H1 (cell line): Measurements from ENCODE around the gene CNR1. TPM values are rescaled to one million over a fixed set of nuclear protein-coding genes. Genes with fewer than 3 reads are reported as not detected.

Experiments
- CTCF ChIA-PET: fragments of 300-600 bp; sonication (Branson Sonifier 250); formaldehyde crosslinking; loops from one replicate; lab custom pipeline; 2021; ENCODE audit not compliant: partially characterized antibody; lab: Charles Lee
- POLR2A ChIA-PET: fragments of 300-600 bp; sonication (Branson Sonifier 250); formaldehyde crosslinking; loops from one replicate; lab custom pipeline; 2021; ENCODE audit warnings: inconsistent platforms; ENCODE audit not compliant: partially characterized antibody; lab: Charles Lee
- DNase-seq, 2 experiments: peaks; one replicate each; pipeline versions ENCODE4 v3.0.0 to v3.0.0-alpha.2; 2010 to 2022; ENCODE audit warnings: low spot score in 2 of 2, low read depth in 1 of 2, mixed read lengths in 1 of 2
- FAIRE-seq: peaks from 2 replicates; lab custom pipeline; 2011; peaks lifted over from hg19 to GRCh38; lab: Jason Lieb, UNC
- H2AFZ ChIP-seq: 2 replicates; pipeline ENCODE4 v1.8.1; 2012; ENCODE audit warnings: low read length, inconsistent platforms
- H2AK5ac ChIP-seq: 2 replicates; pipeline ENCODE4 v1.6.1; 2013; ENCODE audit warnings: low read depth, low read length
- H2BK120ac ChIP-seq: replicated peaks from 2 replicates; pipeline ENCODE3; 2013; ENCODE audit warnings: low read depth, low read length, inconsistent platforms
- H2BK12ac ChIP-seq: 2 replicates; pipeline ENCODE4 v1.6.1; 2013; ENCODE audit warnings: low read depth, low read length
- H2BK15ac ChIP-seq: 2 replicates; pipeline ENCODE4 v1.6.1; 2013; ENCODE audit warnings: low read length
- H2BK20ac ChIP-seq: 2 replicates; pipeline ENCODE4 v1.6.1; 2013; ENCODE audit warnings: low read length
- H2BK5ac ChIP-seq: 2 replicates; pipeline ENCODE4 v1.6.1; 2013; ENCODE audit warnings: low read depth, low read length
- H3K14ac ChIP-seq: 2 replicates; pipeline ENCODE4 v1.6.1; 2013; ENCODE audit warnings: inconsistent platforms; ENCODE audit not compliant: insufficient read length
- H3K18ac ChIP-seq: 2 replicates; pipeline ENCODE4 v1.6.1; 2013; ENCODE audit warnings: low read length; ENCODE audit errors: extremely low read depth
- H3K23ac ChIP-seq: 2 replicates; pipeline ENCODE4 v1.6.1; 2013; ENCODE audit warnings: inconsistent platforms; ENCODE audit not compliant: insufficient read length
- H3K23me2 ChIP-seq: 2 replicates; pipeline ENCODE4 v1.6.1; 2013; ENCODE audit warnings: low read depth, low read length
- H3K27ac ChIP-seq: 2 replicates; pipeline ENCODE4 v1.6.1; 2011; ENCODE audit warnings: low read depth, low read length, inconsistent platforms
- H3K27me3 ChIP-seq, 4 experiments: replicated peaks in 1 of 4; 1 replicate in 1 of 4; 2 replicates in 3 of 4; pipeline versions ENCODE4 v1.6.1 to v1.8.1; 2011 to 2013; ENCODE audit warnings: low read length in 3 of 4, mild to moderate bottlenecking in 3 of 4, inconsistent platforms in 2 of 4, mixed read lengths in 2 of 4, moderate library complexity in 1 of 4; ENCODE audit not compliant: control insufficient read depth in 3 of 4, insufficient read depth in 3 of 4; ENCODE audit errors: extremely low read depth in 1 of 4
- H3K36me3 ChIP-seq, 4 experiments: 2 replicates each; pipeline versions ENCODE4 v1.6.1 to v1.8.1; 2011 to 2013; ENCODE audit warnings: mild to moderate bottlenecking in 4 of 4, low read length in 3 of 4, moderate library complexity in 2 of 4, control low read depth in 1 of 4, inconsistent platforms in 1 of 4; ENCODE audit not compliant: insufficient read depth in 4 of 4, control insufficient read depth in 2 of 4
- H3K4ac ChIP-seq: replicated peaks from 2 replicates; pipeline ENCODE3; 2013; ENCODE audit warnings: low read length, low read depth, mixed read lengths, inconsistent platforms; ENCODE audit not compliant: insufficient read length
- H3K4me1 ChIP-seq, 4 experiments: replicated peaks in 1 of 4; 1 replicate in 1 of 4; 2 replicates in 3 of 4; pipeline versions ENCODE4 v1.6.1 to v1.8.1; 2011 to 2013; ENCODE audit warnings: low read length in 3 of 4, inconsistent platforms in 2 of 4, mixed read lengths in 1 of 4; ENCODE audit not compliant: insufficient read depth in 4 of 4, control insufficient read depth in 3 of 4
- H3K4me2 ChIP-seq, 2 experiments: 2 replicates each; pipeline versions ENCODE4 v1.6.1 to v1.8.1; 2011 to 2013; ENCODE audit warnings: low read depth in 2 of 2, low read length in 2 of 2, control low read depth in 1 of 2, inconsistent platforms in 1 of 2, mild to moderate bottlenecking in 1 of 2; ENCODE audit not compliant: insufficient read depth in 1 of 2
- H3K4me3 ChIP-seq, 4 experiments: fragments of 200-600, 300-600 bp in 1 of 4; sonication (generic), shearing (Covaris generic), sonication (Bioruptor Twin) in 1 of 4; 2 replicates each; pipeline versions ENCODE4 v1.5.1 to v1.8.1; 2011 to 2016; ENCODE audit warnings: low read length in 4 of 4, low read depth in 3 of 4, control low read depth in 2 of 4, inconsistent platforms in 2 of 4, mild to moderate bottlenecking in 2 of 4, mixed read lengths in 1 of 4, moderate library complexity in 1 of 4; ENCODE audit not compliant: insufficient read depth in 2 of 4; ENCODE audit errors: extremely low read depth in 1 of 4
- H3K56ac ChIP-seq: replicated peaks from 2 replicates; pipeline ENCODE3; 2013; ENCODE audit warnings: low read depth, mild to moderate bottlenecking, mixed read lengths, low read length, inconsistent platforms; ENCODE audit not compliant: insufficient read length
- H3K79me1 ChIP-seq: 2 replicates; pipeline ENCODE4 v1.6.1; 2013; ENCODE audit warnings: low read depth, low read length, control low read depth
- H3K79me2 ChIP-seq, 2 experiments: 2 replicates each; pipeline versions ENCODE4 v1.6.1 to v1.8.1; 2012 to 2013; ENCODE audit warnings: low read length in 2 of 2, mild to moderate bottlenecking in 2 of 2, inconsistent platforms in 1 of 2; ENCODE audit not compliant: insufficient read depth in 2 of 2, control insufficient read depth in 1 of 2
- H3K9ac ChIP-seq, 4 experiments: replicated peaks in 1 of 4; 1 replicate in 1 of 4; 2 replicates in 3 of 4; pipeline versions ENCODE4 v1.6.1 to v1.8.1; 2011 to 2013; ENCODE audit warnings: low read depth in 3 of 4, low read length in 3 of 4, control low read depth in 2 of 4, mild to moderate bottlenecking in 2 of 4, moderate library complexity in 2 of 4, inconsistent platforms in 1 of 4; ENCODE audit errors: extremely low read depth in 1 of 4
- H3K9me3 ChIP-seq, 2 experiments: 2 replicates each; pipeline versions ENCODE4 v1.6.1 to v1.8.1; 2012 to 2013; ENCODE audit warnings: mild to moderate bottlenecking in 2 of 2, moderate library complexity in 2 of 2, control low read depth in 1 of 2, inconsistent platforms in 1 of 2, low read depth in 1 of 2, low read length in 1 of 2, mixed read lengths in 1 of 2; ENCODE audit not compliant: insufficient read depth in 2 of 2
- H4K20me1 ChIP-seq, 2 experiments: replicated peaks in 1 of 2; 2 replicates each; pipeline versions ENCODE3 to v1.8.1; 2011 to 2013; ENCODE audit warnings: inconsistent platforms in 2 of 2, low read length in 2 of 2, mild to moderate bottlenecking in 1 of 2; ENCODE audit not compliant: insufficient read depth in 2 of 2, control insufficient read depth in 1 of 2
- H4K5ac ChIP-seq: 2 replicates; pipeline ENCODE4 v1.6.1; 2013; ENCODE audit warnings: low read length, low read depth, mixed read lengths, inconsistent platforms; ENCODE audit not compliant: insufficient read length
- H4K8ac ChIP-seq: 2 replicates; pipeline ENCODE4 v1.8.0; 2013; ENCODE audit warnings: mild to moderate bottlenecking, moderate library complexity, low read length, inconsistent platforms; ENCODE audit not compliant: insufficient read depth; ENCODE audit errors: extremely low read depth
- H4K91ac ChIP-seq: replicated peaks from 2 replicates; pipeline ENCODE3; 2013; ENCODE audit warnings: low read length, mixed read lengths, inconsistent platforms; ENCODE audit not compliant: insufficient read length
- ATF2 ChIP-seq: IDR thresholded peaks from 2 replicates; pipeline ENCODE4 v1.6.1; 2012; ENCODE audit warnings: low read length, inconsistent platforms
- CHD1 ChIP-seq: IDR thresholded peaks from 2 replicates; pipeline ENCODE4 v1.6.1; 2012; ENCODE audit warnings: low read depth, low read length, improper control_type of control experiment
- CTCF ChIP-seq, 3 experiments: IDR thresholded peaks; 1 replicate in 2 of 3; 2 replicates in 1 of 3; pipeline versions ENCODE4 v1.5.1 to v1.6.1; 2011; ENCODE audit warnings: low read length in 3 of 3, mild to moderate bottlenecking in 3 of 3, inconsistent platforms in 2 of 3, low read depth in 1 of 3, moderate library complexity in 1 of 3; ENCODE audit not compliant: insufficient read depth in 1 of 3; ENCODE audit errors: control extremely low read depth in 1 of 3
- GABPA ChIP-seq: IDR thresholded peaks from 2 replicates; pipeline ENCODE4 v1.6.1; 2011; ENCODE audit warnings: mild to moderate bottlenecking, low read length, moderate library complexity, borderline replicate concordance; ENCODE audit not compliant: insufficient read depth
- MAX ChIP-seq: IDR thresholded peaks from 2 replicates; pipeline ENCODE4 v1.6.1; 2012; ENCODE audit warnings: inconsistent platforms
- PHF8 ChIP-seq: fragments of 200-600 bp; sonication (generic); conservative IDR thresholded peaks from 2 replicates; pipeline ENCODE4 v1.7.1; 2012; ENCODE audit warnings: low read depth, mild to moderate bottlenecking, inconsistent platforms, low read length, moderate library complexity
- USF2 ChIP-seq: IDR thresholded peaks from 2 replicates; pipeline ENCODE4 v1.6.1; 2011; ENCODE audit warnings: low read length, improper control_type of control experiment
- WGBS, 2 experiments: shearing (Covaris generic) in 1 of 2; methylation state at CpG; one replicate each; pipeline versions ENCODE4 v1.1.6 to v1.1.7; 2013 to 2015; ENCODE audit warnings: low lambda C conversion rate in 2 of 2, mixed read lengths in 2 of 2, inconsistent platforms in 1 of 2, low coverage in 1 of 2, missing lambda C conversion rate in 1 of 2; ENCODE audit not compliant: insufficient replicate concordance in 2 of 2, insufficient coverage in 1 of 2, insufficient read length in 1 of 2; ENCODE audit errors: extremely low coverage in 1 of 2, missing lambda C conversion rate in 1 of 2; 5-methylcytosine and 5-hydroxymethylcytosine counted together
- polyA plus RNA-seq, 7 experiments: library from polyadenylated mRNA; depleted of rRNA in 3 of 7; stranded (reverse) in 5 of 7; unstranded in 2 of 7; fragments of >200 nt in 5 of 7; fragments of 200-250 nt in 2 of 7; gene quantifications; 1 replicate in 5 of 7; 2 replicates in 1 of 7; 4 replicates in 1 of 7; pipeline versions ENCODE4 v1.2.1 to v1.2.3, GENCODE V29; 2011 to 2013; ENCODE audit warnings: missing spikeins in 2 of 7, mixed read lengths in 2 of 7
- total RNA-seq: library from RNA; stranded (reverse); fragmentation: NEBNext Ultra II Directional; extraction: Animal tissue kit (Norgen Biotek cat#: 25700); gene quantifications from 2 replicates; pipeline ENCODE4 v1.2.1, GENCODE V29; 2021

CNR1 gene
- total and polyA plus RNA-seq, 2 of the 8 experiments (the other 6 are each of a cell fraction or from before 2014, with no cell fraction given) = 0.83 to 3.1 TPM

- no peak overlapping the region; a peak in 1 of 4 replicates for H3K4me2 ChIP-seq
- H3K79me2 ChIP-seq = no peaks in the 10 kb centered on the region
- H2BK120ac ChIP-seq = no peak overlapping the region
- POLR2A ChIA-PET = no interaction called here
- H4K20me1 ChIP-seq = no peaks in the 10 kb centered on the region
- H4K91ac ChIP-seq = no peak overlapping the region
- H2BK5ac ChIP-seq = no peak overlapping the region
- no peak overlapping the region for H2AK5ac ChIP-seq
- no peak overlapping the region for H4K5ac ChIP-seq
- no peak overlapping the region for H2BK15ac ChIP-seq
- CTCF ChIA-PET = interaction anchor here (0.6 kb wide), 1 partner anchor 1802 kb away, joined by 3 read pairs; no protein-coding TSS in a partner anchor
- DNase-seq (no peak), FAIRE-seq (no peak)
- no peak overlapping the region for H3K23ac ChIP-seq
- H3K27me3 ChIP-seq = no peaks in the 10 kb centered on the region
- peaks cover 0 to 3% (median 0%) of the 10 kb centered on the region in 4 experiments; a peak in 2 of 7 replicates for H3K4me1 ChIP-seq
- H4K8ac ChIP-seq = no peak overlapping the region
- no peak overlapping the region for H2BK20ac ChIP-seq
- no peaks in the 10 kb centered on the region for H3K9me3 ChIP-seq
- no peak overlapping the region for H3K4me3 ChIP-seq
- WGBS, 2 experiments = 72% methylated on average over 2 of the region's 2 CpGs; no CpG with 5 or more reads in 1 of the 2 experiments
- H3K9ac ChIP-seq = no peak overlapping the region
- no peaks in the 10 kb centered on the region for H3K79me1 ChIP-seq
- no peak overlapping the region for H3K18ac ChIP-seq
- no peak overlapping the region for H3K56ac ChIP-seq
- H3K27ac ChIP-seq = no peak overlapping the region
- no peaks in the 10 kb centered on the region for H3K23me2 ChIP-seq
- no peak overlapping the region for H2BK12ac ChIP-seq
- no peak overlapping the region for H3K4ac ChIP-seq
- no peak overlapping the region for H2AFZ ChIP-seq
- H3K14ac ChIP-seq = no peak overlapping the region
- no peaks in the 10 kb centered on the region for H3K36me3 ChIP-seq
- TF ChIP-seq ATF2 = no peak
- no peak for TF ChIP-seq USF2
- TF ChIP-seq PHF8 = no peak
- TF ChIP-seq CTCF (IDR thresholded peaks at IDR 0.05; ENCODE audit: control extremely low read depth in 1 of 3, insufficient read depth in 1 of 3, low read depth in 1 of 3, low read length in 3 of 3) = no peak
- no peak for TF ChIP-seq MAX
- no peak for TF ChIP-seq GABPA
- no peak for TF ChIP-seq CHD1
These were observed 17.3 kb upstream of the CNR1 start for GRCh38 chr6:88183471-88183870.
